HG03558 (cell line): Measurements from ENCODE around the gene RAD18.

Experiments used
- ATAC-seq: cut with Tn5 transposase; IDR thresholded peaks from one replicate; pipeline ENCODE4 v1.9.1; 2021; ENCODE audit warnings: moderate number of reproducible peaks; ENCODE audit not compliant: unreplicated experiment; ENCODE audit errors: extremely low read depth

The RAD18 gene

DNA sequence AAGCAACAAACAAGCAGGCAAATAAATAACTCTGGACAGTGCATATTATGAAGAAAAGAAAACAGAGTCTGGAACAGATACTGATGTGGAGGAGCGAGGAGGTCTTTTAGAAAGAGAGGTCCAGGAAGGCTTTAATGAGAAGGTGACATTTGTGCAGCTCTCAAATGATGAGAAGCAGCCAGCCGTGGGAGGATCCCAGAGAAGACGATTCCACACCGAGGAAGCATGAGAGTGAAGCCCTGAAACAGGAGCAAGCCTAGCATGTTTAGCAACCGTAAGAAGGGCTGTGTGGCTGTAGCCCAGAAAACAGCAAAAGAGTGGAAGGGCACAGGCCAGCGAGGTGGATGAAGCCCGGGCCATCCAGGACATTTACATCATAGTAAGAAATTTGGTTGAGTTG, 93.1 kb downstream of the RAD18 start:
- no peak for ATAC-seq

DNA sequence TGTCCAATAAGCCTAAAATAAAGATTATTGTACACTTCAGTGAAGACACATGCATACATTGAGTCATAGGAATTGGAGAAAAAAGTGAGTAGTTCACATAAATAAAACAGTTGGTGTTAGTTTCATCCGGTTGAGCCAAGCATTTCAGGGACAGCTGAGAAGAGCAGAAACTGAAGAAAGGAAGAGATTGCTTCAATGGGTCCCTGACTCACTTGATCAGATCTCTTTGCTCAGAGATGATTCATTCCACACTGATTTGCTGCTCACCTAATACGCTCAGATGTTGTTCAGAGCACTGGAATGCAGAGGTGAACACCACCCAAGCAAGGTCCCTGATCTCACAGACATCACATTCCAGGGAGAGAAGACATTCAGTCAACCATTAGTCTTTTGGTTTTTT, 93.7 kb downstream of the RAD18 start:
- no peak for ATAC-seq

DNA sequence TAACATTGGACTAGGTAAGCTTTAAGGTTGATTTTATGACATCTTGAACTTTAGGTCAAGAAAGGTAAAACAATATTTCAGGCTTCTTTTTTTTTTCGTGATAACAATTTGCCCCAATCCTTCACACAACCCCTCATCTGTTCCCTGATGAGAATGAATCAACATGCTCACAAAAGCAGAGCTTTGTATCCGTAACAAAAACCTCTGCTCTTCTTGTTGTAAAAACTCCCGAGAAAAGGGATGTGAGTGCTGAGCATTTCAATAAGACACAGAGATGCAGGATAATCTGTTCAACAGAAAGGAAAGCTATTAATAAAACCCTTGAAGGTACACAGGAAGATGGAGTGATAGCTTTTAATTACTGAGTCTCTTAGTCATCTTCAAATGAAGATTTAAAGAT, 94.3 kb downstream of the RAD18 start:
- no peak for ATAC-seq

DNA sequence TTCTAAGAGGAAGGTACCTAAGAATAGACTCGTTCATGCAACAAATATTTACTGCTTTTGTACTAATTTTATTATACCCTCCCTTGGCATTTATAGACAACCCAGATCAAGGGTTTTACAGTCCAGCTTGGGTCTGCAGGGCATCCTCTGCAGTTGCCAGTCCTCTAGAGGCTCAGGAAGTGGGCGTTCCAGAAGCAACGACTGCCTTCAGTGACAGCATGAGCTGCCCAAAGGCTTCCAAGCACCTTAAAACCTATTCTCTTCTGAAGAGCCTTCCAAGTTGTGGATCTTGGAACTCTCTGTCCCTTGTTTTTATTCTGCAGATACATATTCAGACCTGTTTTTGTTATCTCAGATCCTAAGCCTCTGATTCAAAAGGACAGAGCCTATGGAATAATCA, 95.6 kb downstream of the RAD18 start:
- ATAC-seq: no peak

DNA sequence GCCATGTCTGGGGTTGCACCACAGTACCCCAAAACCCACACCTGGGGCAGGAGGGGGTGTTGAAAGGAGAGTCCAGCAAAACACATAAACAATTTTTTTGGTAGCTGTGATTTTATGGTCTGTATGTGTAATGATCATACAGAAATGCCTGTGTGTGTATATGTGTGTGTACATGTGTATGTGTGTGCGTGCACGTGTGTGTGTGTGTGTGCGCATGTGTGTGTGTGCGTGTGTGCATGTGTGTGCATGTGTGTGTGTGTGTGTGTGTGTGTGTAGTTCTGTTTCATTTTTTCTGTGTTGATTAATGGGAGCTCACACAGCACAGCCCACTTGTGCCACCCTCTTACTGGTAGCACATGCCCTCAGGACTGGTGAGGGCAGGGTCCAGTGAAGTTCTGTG, 97.6 kb downstream of the RAD18 start:
- ATAC-seq: no peak

DNA sequence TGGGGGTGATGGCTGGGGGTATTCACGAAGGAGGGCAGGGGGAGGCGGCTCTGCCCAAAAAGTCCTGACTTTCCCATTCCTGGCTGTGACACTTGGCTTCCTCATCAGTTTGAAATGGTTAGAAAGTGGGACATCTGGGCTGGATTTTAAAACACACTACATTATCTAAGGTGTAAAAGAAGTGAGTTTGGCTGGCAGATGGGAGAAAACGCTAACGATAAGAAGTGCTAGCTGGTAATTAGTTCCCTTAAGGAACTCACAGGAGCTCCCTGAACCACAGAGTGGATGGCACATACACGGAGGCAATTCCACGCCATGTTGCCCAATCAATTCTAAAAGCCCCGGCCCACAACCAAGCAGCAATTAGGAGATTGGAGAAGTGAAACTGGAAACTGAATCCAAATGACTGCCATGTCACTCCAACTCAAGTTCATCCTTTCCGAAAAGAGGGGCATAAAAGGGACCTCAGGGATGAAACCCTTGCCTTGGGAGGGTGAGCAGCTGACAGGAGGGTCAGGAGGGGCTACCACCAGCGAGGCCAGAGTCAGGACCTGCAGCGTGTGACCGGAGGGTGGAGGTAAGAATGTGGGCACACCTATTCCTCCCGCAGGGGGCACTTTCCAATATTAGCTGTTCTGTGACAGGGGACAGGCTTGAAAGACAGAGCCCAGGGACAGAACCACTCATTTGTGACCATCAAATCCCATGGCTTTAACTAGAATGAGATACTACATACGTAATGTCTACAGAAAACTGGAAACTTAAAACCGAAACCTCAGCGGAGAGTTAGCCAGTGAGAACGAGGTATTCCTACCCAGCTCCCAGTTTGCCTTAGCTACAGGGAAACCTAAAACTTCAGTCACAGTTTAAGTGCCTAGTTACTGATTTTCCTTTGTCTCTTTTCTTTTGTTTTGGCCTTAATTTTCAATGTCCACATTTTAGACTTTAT, 98.6 kb downstream of the RAD18 start:
- ATAC-seq: no peak

DNA sequence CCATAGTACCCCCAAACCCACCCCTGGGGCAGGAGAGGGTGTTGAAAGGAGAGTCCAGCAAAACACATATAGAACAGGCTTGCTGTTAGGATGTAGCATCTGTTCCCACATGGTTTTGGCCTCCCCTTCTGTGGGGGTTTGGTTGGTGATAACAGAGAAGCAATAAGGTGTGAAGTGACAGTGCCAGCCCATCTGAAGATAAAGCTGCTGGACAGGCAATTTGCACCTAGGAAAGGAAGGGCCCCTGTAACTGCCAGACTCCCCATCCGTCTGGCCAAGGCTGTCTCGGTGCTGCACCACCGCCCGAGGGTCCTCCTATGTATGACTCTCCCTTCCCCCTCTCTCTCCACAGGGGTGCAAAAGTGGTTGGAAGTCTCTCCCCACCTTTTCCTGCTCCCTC, 99.4 kb downstream of the RAD18 start:
- ATAC-seq: no peak

DNA sequence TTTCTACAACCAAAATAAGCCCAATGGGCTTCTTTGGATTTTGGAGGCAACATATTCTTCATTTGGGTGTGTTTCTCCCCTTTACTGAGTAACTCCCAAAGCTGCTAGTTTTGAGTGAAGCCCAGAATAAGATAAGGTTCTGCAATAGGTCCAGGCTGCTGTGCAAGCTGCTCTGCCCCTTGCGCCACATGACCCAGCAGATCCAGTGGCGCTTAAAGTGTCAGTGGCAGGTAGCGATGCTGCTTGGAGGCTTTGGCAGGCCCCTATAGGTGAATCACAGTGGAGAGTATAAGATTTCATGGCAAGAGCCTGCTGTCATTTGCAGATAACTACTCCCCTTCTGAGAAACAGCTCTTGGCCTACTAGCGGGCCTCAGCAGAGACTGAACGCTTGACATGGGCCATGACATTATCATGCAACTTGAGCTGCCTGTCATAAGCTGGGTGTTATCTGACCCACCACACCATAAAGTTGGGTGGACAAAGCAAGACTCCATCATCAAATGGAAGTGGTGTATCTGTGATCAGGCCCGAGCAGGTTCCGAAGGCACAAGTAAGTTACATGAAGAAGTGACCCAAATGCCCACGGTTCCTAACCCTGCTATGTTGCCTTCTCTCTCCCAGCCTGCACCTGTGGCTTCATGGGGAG, 105.4 kb downstream of the RAD18 start:
- ATAC-seq: no peak

DNA sequence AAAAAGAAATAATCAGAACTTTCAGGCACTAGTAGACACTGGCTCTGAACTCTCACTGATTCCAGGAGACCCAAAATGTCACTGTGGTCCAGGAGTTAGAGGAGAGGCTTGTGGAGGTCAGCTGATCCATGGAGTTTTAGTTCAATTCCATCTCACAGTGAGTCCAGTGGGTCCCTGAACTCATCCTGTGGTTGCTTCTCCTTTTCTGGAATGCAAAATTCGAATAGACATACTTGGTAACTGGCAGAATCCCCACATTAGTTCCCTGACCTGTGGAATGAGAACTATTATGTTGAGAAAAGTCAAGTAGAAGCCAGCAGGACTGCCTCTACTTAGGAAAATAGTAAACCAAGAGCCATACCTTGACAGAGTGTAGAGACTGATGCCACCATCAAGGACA, 106.6 kb downstream of the RAD18 start:
- no peak for ATAC-seq

DNA sequence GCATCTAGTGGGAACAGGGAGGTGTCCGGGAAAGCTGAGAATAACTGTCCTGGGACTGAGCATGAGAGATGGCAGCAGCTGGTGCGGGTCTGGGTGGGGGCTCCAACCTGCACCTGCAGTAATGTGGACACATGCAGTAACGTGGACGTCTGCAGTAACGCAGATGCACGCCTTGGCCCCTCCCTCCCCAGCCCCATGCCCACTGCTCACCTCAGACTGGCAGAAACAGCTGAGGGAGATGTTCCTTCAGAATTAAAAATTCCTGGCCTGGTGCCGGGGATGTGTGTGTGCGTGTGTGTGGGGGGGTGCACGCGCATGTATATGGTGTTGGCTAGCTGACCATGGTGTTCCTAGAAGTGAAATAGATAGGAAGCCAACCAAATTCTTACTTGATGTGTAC, 107.2 kb downstream of the RAD18 start:
- ATAC-seq: no peak

DNA sequence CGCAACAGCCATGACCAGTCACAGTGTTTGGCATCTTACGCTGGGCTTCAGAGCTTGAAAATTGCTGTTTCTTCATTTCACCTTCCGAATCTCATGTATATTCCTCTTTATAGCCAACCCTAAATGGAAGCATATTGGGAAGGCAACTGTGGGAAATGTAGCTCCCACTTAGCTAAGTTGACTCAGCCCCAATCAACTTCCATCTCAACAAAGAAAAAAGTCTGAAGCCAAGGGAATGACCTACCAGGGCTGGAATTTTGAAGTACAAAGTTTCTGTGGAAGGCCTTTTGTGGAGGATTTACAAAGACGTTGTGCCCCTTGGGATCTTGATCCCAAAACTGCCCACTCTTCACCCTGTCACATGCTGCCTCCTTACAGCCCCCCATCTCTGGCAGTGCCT, 108.6 kb downstream of the RAD18 start:
- no peak for ATAC-seq

DNA sequence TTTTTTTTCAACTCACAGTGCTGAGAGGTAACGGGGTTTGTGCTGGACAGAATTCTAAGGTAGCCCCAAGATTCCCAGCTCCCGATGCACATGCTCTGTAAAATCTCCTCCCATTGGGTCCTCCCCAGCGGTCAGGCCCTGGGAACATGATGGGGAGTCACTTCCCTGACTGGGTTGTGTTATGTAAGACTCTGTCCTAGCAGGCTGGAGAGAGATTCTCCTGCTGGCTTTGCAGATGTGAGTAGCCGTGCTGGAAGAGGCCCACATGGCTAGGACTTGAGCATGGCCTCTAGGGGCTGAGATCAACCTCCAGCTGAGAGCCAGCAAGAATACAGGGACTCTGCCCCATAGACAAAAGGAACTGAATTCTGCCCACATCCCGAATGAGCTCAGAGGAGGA, 110.2 kb downstream of the RAD18 start:
- ATAC-seq: no peak

DNA sequence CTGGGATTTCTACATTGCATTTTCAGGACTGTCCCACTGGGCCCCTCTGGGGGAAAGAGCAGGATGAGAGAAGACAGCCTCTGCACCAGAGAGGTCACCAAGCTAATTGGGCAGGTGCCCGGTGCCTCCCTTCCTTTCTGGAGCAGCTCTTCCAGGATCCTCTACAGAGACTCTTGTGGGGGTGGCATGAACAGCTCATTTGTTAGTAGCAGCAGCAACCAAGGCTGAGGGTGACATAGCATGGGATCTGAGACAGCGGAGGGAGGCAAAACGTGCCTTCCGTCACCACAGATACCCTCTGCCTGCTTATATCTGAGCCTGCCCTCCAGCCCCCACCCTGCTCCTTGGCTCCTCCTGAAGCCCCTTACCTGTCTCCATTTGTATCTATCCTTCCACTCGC, 110.8 kb downstream of the RAD18 start:
- ATAC-seq: no peak

DNA sequence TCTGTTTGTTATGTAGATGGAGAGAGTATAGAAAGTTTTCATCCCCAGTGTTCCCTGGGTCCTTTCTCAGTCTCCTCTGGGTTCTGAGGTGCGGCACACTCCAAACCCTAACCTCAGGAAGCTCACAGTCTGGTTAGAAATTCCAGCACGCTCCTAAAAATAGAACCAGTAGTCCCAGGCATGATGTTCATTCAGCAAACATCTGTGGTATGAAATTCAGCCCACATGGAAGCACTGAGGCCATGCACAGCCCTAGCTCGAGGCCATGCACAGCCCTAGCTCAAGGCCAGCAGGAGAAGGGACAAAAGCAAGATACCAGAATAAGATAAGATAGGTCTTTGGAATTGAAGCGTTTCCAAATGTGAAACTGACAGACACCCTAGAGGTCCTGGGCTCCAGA, 111.6 kb downstream of the RAD18 start:
- ATAC-seq: no peak

DNA sequence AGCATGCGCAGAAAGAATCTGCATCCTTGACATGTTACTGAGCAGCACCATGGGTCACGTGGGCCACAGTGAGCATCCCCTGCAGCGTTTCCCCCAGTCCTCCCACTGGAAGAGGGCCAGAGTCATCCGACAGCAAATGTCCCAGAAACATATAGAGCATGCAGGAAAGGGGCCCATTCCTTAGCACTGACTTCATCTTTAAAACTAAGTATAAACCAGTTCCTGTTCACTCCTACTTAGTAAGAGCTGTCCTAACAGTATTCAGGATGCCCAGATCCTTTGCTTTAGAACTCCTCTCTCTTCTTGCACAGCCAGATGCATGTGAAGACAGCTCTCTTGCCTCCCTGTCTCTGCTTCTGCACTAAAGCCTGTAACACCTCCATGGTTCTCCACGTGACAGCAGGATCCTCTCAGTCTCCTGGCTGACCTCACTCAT, 114.6 kb downstream of the RAD18 start:
- ATAC-seq: no peak

DNA sequence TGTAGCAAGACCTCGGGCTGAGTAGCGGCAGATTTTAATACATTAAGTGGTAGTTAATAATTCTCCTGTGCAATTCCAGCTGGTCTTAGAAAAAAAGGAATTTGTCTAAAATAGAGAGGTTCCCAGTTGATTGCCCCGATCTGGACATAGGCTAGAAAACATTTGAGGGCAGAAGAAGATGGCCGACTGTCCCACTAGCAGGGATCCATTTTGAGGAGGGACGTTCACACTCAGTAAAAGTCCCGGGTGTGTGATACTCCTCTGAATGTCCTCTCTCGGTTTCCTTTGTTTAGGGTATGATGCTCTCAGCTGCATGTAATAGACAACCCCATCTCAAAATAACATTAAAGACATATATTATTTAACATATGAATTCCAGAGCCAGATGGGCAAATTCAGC, 116.0 kb downstream of the RAD18 start:
- no peak for ATAC-seq

DNA sequence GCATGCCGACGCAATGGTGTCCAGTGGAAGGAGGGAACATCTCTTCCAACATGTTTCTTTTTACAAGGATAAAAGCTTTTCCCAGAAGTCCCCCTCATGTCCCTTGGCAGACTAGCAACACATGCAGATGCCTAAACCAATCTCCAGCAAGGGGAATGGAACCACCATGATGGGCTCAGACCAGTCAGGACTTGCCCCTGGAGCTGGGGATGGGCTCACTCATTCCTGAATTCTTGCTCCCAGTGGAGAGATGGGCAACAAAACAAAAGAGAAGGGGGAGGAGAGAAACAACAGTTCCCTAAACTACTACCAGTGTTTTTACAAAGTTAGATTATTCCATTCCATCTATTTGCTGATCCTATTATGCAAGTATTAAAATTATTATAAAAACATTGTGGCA, 117.1 kb downstream of the RAD18 start:
- ATAC-seq: no peak

DNA sequence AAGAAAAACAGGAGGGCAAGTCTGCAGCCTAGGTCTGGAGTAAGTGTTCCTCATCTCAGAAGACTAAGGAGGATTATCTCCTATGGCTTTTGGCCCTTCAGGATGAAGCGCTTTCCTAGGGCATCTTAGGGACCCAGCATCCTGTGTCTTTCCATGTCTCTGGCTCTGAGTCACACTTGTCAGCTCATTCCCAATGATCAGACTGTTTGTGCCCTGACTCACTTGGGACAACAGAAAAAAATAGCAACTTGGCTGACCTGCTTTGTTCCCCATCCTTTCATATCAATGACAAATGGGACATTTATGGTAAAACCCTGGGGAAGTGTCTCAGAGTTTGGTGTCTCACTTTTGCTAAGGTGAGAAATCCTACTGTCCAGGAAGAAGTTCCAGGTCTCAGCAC, 117.6 kb downstream of the RAD18 start:
- no peak for ATAC-seq

DNA sequence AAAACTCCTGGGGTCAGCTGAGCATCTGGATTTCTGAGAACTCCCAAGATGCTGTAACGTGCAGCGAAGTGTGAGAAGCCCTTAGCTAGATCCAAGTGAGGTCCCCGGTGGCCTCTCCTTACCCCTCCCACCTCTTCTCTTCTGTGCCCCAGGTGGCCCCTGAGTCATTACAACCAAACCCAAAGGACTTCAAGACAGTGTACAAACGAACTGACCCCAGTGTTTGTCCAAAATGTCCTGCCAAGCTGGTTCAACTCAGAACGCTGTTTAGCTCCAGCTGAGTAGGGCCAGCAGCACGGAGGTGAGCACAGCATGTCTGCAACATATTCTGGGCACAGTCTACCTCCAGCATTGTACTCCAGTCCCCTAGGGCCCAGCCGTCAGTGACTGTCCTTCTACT, 119.9 kb downstream of the RAD18 start:
- ATAC-seq: no peak

DNA sequence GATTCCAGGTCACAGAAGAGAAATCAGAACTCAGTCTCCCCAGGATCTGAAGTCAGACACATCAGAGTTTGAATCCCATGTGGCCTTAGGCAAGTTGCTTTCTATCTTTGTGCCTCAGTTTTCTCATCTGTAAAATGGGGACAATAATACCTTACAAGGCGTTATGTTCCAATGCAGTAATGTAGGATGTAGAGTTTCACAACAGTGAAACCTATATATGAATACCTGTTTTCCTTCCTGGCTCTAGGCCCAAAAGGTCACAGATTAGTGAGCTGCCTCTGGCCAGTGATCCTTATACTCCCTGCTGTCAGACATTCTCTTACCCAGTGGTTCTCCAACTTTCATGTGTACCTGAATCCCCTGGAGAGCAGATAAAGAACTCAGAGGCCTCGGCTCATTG, 121.0 kb downstream of the RAD18 start:
- ATAC-seq: no peak

DNA sequence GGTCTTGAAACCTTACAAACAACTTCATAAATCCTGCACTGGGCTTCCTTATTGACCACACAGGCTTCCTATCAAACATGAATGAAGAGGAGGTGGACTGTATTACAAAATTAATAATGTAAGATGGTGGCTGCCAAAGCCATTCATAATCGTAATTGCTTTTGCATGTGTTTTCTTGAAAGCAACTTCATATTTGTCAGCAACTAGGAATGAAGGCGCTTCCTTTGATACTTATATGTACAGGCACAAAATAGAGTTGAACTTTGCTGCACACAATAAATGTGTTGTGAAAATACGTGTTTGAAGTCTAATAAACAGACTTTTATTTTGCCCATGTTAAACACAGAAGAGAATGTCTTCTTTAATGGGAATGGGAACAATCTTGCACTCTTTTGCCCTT, 121.8 kb downstream of the RAD18 start:
- no peak for ATAC-seq

DNA sequence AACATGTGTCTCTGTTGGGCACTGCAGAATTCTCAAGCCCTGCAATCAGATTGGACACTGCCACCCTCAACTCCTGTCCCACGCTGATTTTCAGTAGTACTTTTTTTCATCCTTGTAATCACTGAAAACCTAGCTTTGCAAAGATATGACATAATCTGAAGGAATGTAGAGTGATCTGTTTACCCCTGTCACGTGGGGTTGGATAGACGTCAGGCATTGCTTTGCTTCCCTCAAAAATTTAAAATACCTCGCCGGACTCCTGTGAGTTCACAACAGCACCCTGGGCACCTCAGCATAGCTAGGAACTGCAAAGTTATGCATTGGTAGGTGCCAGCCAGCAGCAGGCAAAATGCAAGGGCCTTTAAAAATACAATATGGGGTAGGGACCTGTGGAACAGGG, 122.7 kb downstream of the RAD18 start:
- no peak for ATAC-seq
